Calu3 (cell line): Measurements from ENCODE around the gene CDH4. TPM values are rescaled to one million over a fixed set of nuclear protein-coding genes. Genes with fewer than 3 reads are reported as not detected.

Experiments used
- BruUV-seq: library from RNA; stranded (reverse); fragments of 400-500 nt; replicated peaks from 2 replicates; lab custom pipeline; 2021; lab: Mats Ljungman, UMichigan
- CTCF ChIA-PET: fragments of 300-600 bp; sonication (Branson Sonifier 250); formaldehyde crosslinking; loops from one replicate; lab custom pipeline; 2022; ENCODE audit warnings: antibody characterized with exemption; lab: Charles Lee
- DNase-seq: peaks from one replicate; pipeline ENCODE4 v3.0.0; 2022
- H3K27ac Mint-ChIP-seq: one replicate; pipeline ENCODE4 v1.8.0; 2022; ENCODE audit warnings: mixed read lengths; ENCODE audit not compliant: unreplicated experiment
- H3K27me3 Mint-ChIP-seq: one replicate; pipeline ENCODE4 v1.8.0; 2022; ENCODE audit warnings: mixed read lengths; ENCODE audit not compliant: unreplicated experiment
- H3K36me3 Mint-ChIP-seq: one replicate; pipeline ENCODE4 v1.8.0; 2022; ENCODE audit warnings: mild to moderate bottlenecking, moderate library complexity, mixed read lengths; ENCODE audit not compliant: insufficient read depth, unreplicated experiment
- H3K4me1 Mint-ChIP-seq: one replicate; pipeline ENCODE4 v1.8.0; 2022; ENCODE audit warnings: mild to moderate bottlenecking, low read depth, mixed read lengths; ENCODE audit not compliant: unreplicated experiment
- H3K4me3 Mint-ChIP-seq: one replicate; pipeline ENCODE4 v1.8.0; 2022; ENCODE audit warnings: mild to moderate bottlenecking, low read depth, moderate library complexity, mixed read lengths; ENCODE audit not compliant: unreplicated experiment
- H3K9me3 Mint-ChIP-seq: one replicate; pipeline ENCODE4 v1.8.0; 2022; ENCODE audit warnings: low read depth, mixed read lengths; ENCODE audit not compliant: unreplicated experiment
- CTCF ChIP-seq: fragments of 200-600 bp; IDR thresholded peaks from one replicate; pipeline ENCODE4 v1.8.0; 2022; ENCODE audit warnings: antibody characterized with exemption; ENCODE audit not compliant: unreplicated experiment
- intact Hi-C: fragments of 100-400 bp; cut with micrococcal nuclease; formaldehyde crosslinking; loops from one replicate; pipeline ENCODE4 v1.10.0; 2022; ENCODE audit not compliant: unreplicated experiment
- total RNA-seq: library from RNA; stranded (reverse); gene quantifications from 2 replicates; pipeline ENCODE4 v1.2.3, GENCODE V29; 2022

The CDH4 gene
- total RNA-seq, 1 experiment from 2014 or later = not detected

- TF ChIP-seq CTCF = no peak
- Mint-ChIP-seq H3K27me3 (peaks cover 34% of the 10 kb centered on the region), H3K4me1 (no peaks in the 10 kb centered on the region), H3K4me3 (no peak overlapping the region), H3K27ac (no peak overlapping the region), H3K36me3 (peaks cover 4% of the 10 kb centered on the region), H3K9me3 (peaks cover 10% of the 10 kb centered on the region)
- BruUV-seq = no TSS peak
- CTCF ChIA-PET = no interaction called here
- intact Hi-C loops = no loop called here
- DNase-seq = no peak
Measured at GRCh38 chr20:61233590-61233989, 18.5 kb upstream of the CDH4 start.

GRCh38 chr20:61234224-61234890 lies 17.7 kb upstream of the CDH4 start:
- Mint-ChIP-seq H3K4me3 (no peak overlapping the region), H3K27ac (no peak overlapping the region), H3K9me3 (peaks cover 16% of the 10 kb centered on the region), H3K36me3 (peaks cover 4% of the 10 kb centered on the region), H3K4me1 (no peaks in the 10 kb centered on the region), H3K27me3 (peaks cover 42% of the 10 kb centered on the region)
- intact Hi-C loops = no loop called here
- no TSS peak for BruUV-seq
- CTCF ChIA-PET = no interaction called here
- DNase-seq = no peak
- no peak for TF ChIP-seq CTCF

DNA sequence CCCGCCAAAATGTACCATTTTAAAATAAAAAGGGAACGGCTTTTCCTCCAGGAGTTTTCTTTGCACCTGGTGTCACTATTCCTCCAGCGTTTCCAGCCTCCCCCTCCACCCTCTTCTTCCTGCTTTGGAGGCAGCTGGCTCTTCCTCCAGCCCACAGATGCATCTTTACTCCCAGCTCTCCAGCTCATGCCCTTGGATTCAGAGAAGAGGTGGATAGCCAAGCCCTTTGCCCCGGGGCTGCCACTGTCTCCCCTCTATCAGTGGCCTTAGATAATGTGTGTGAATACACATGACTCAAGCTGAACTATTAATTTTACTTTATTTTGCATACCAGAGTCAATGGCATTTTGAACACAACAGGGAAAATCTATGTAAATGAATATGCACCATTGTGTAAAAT lies 15.3 kb upstream of the CDH4 start:
- BruUV-seq = no TSS peak
- no peak for TF ChIP-seq CTCF
- intact Hi-C loops = no loop called here
- peaks cover 13% of the 10 kb centered on the region for H3K9me3 Mint-ChIP-seq
- H3K4me3 Mint-ChIP-seq = no peak overlapping the region
- peaks cover 61% of the 10 kb centered on the region for H3K27me3 Mint-ChIP-seq
- H3K36me3 Mint-ChIP-seq = no peaks in the 10 kb centered on the region
- H3K4me1 Mint-ChIP-seq = no peaks in the 10 kb centered on the region
- CTCF ChIA-PET = no interaction called here
- no peak overlapping the region for H3K27ac Mint-ChIP-seq
- no peak for DNase-seq

- intact Hi-C loops = no loop called here
- peaks cover 9% of the 10 kb centered on the region for H3K9me3 Mint-ChIP-seq
- BruUV-seq = no TSS peak
Measured at GRCh38 chr20:61238813-61239212, 13.2 kb upstream of the CDH4 start.

More at GRCh38 chr20:61238813-61239212, 13.2 kb upstream of the CDH4 start:
- Mint-ChIP-seq H3K27ac (no peak overlapping the region), H3K4me1 (no peaks in the 10 kb centered on the region), H3K4me3 (no peak overlapping the region), H3K27me3 (peaks cover 71% of the 10 kb centered on the region), H3K36me3 (no peaks in the 10 kb centered on the region)
- no peak for DNase-seq
- no peak for TF ChIP-seq CTCF
- CTCF ChIA-PET = interaction anchor here (0.7 kb wide), 1 partner anchor 21 kb away, joined by 3 read pairs; no protein-coding TSS in a partner anchor
